NT2/D1 (cell line): Measurements from ENCODE around the gene SLC6A18.
"Not testable (repeated sequence)": the region's sequence is repeated elsewhere in the genome, so short reads cannot be mapped to it uniquely, and the experiment has no call there.

ENCODE experiments used
- DNase-seq: peaks from one replicate; pipeline ENCODE4 v3.0.0-alpha.2; 2011; ENCODE audit warnings: low read depth, low spot score
- H3K27me3 ChIP-seq: 2 replicates; pipeline ENCODE4 v1.6.0; 2011; ENCODE audit warnings: mild to moderate bottlenecking; ENCODE audit not compliant: insufficient read length, insufficient read depth
- H3K36me3 ChIP-seq: 2 replicates; pipeline ENCODE4 v1.6.1; 2011; ENCODE audit warnings: mild to moderate bottlenecking, low read length, mixed read lengths; ENCODE audit not compliant: insufficient read depth, insufficient read length
- H3K4me1 ChIP-seq: 2 replicates; pipeline ENCODE4 v1.5.1; 2011; ENCODE audit not compliant: insufficient read depth, insufficient read length
- H3K4me3 ChIP-seq: 2 replicates; pipeline ENCODE4 v1.5.1; 2011; ENCODE audit warnings: low read depth; ENCODE audit not compliant: insufficient read length
- H3K9ac ChIP-seq: 2 replicates; pipeline ENCODE4 v1.6.0; 2011; ENCODE audit warnings: low read depth; ENCODE audit not compliant: insufficient read length
- H3K9me3 ChIP-seq: 2 replicates; pipeline ENCODE4 v1.5.1; 2011; ENCODE audit warnings: mild to moderate bottlenecking, low read length; ENCODE audit not compliant: insufficient read depth
- SUZ12 ChIP-seq: IDR thresholded peaks from 2 replicates; pipeline ENCODE4 v1.6.1; 2011; ENCODE audit not compliant: insufficient read length, insufficient read depth; ENCODE audit errors: extremely low read depth
- YY1 ChIP-seq: IDR thresholded peaks from 2 replicates; pipeline ENCODE4 v1.6.1; 2011; ENCODE audit not compliant: insufficient read length, insufficient read depth
- ZNF274 ChIP-seq: IDR thresholded peaks from 2 replicates; pipeline ENCODE4 v1.6.1; 2011; ENCODE audit warnings: mild to moderate bottlenecking, low read depth, low read length

The SLC6A18 gene

DNA sequence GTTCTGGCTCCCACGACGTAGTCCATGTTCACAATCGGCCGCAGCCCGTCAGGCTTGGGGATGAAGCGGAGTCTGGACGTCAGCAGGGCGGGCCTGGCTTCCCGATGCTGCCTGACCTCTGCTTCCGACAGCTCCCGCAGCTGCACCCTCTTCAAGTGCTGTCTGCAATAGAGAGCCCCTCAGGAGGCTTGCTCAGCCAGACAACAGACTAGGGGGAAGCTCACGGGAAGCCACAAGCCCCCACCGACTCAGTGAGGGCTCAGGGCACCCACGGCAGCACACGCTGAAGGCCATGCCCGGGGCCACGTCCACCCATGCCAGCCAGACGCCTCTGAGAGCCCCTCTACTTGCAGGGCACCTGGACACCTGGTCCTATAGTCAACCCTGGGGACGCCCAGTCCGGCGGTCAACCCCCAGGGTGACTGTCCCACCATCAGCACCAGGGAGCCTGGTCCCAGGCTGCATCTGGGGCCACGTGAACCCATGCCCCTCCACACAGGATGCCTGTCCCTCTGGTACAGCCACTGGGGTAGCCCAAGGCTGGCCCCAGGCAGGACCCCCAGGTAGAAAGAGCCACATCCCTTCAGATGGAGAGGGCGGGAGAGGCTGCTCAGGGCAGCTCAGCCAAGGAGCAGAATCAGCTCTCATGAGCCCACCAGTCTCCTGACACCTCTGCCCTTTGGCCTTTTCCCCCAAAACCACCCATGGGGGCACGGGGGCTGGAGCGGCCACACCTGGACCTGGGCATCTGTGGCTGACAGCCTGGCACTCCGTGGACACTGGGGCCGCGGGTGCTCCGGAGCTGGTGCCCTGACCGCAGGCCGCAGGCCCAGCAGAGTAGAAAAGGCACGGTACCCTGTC is 55.2 kb downstream of the SLC6A18 start:
- TF ChIP-seq SUZ12: no peak
- no peak for TF ChIP-seq ZNF274
- TF ChIP-seq YY1: no peak
- H3K27me3 ChIP-seq: no peaks in the 10 kb centered on the region

DNA sequence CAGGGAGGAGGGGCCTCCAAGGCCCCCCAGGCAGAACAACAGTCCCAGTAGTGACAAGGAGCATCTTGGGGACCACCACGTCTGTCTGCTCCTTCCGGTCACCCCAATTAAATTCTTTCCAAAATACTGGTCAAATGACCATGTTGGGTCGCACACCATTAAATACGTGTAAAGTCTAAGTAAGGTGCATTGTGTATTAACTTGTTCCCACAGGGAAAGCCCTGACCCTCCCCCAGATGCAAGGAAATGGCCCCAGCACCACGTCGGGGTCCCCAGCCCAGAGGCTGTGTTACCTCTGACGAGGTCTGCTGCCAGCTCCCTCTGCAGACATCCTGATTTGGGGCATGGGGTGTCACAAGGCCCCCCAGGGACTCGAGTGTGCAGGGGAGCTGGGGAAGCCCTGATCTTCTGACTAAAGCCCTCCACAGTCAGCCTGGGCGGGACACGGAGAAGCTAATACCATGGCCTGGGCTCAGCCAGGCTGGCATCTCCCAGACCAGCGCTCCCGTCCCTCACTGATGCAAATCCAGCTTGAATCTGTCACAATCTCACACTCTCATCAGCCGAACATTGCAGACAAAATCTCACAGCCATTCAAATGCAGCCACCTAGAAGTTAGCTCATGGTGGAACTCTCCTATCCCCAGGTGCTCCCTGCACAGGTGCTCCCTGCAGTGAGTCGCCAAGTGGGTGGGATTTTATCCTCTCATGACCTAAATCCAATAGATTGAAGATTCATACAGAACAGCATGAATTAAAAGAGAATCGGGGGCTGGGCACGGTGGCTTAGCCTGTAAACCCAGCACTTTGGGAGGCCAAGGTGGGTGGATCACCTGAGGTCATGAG is 56.1 kb downstream of the SLC6A18 start:
- H3K4me3 ChIP-seq: no peak overlapping the region
- H3K4me1 ChIP-seq: no peaks in the 10 kb centered on the region
- H3K36me3 ChIP-seq: peaks cover 11% of the 10 kb centered on the region
- no peak for TF ChIP-seq YY1
- TF ChIP-seq ZNF274: no peak
- TF ChIP-seq SUZ12: no peak
- no peak for DNase-seq
- no peaks in the 10 kb centered on the region for H3K27me3 ChIP-seq
- no peaks in the 10 kb centered on the region for H3K9me3 ChIP-seq
- H3K9ac ChIP-seq: no peak overlapping the region

More for the DNA sequence above, 55.2 kb downstream of the SLC6A18 start:
- H3K9me3 ChIP-seq: no peaks in the 10 kb centered on the region
- no peak overlapping the region for H3K4me3 ChIP-seq
- H3K4me1 ChIP-seq: no peaks in the 10 kb centered on the region
- no peak overlapping the region for H3K9ac ChIP-seq
- H3K36me3 ChIP-seq: peaks cover 11% of the 10 kb centered on the region
- no peak for DNase-seq

DNA sequence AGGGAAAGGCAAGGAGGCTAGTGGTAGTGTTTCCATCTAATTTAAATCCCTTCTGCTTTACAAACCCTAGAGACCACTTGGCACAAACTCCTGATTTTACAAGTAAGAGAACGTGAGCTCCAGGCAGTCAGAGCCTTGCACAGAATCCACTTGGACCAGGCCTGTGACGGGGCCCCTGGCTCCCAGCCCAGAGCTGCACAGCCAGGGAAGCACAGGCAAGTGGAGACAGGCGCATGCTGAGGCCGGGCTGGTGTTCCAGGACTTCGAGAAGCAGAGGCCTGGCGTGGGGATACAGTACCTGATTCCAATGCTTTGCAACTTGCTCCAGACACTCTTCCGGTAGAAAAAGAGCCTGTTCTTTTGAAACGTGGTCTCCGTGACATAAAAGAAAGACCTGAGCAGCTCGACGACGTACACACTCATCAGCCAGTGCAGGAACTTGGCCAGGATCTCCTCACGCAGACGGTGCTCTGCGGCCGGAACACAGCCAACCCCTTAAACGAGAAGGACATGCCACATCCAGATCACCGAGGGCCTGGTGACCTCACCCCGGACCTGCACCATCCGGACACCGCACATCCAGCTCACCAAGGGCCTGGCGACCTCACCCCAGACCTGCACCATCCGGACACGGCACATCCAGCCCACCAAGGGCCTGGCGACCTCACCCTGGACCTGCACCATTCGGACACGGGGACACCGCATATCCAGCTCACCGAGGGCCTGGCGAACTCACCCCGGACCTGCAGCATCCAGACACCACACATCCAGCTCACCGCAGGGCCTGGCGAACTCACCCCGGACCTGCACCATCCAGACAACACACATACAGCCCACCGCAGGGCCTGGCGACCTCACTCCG is 57.2 kb downstream of the SLC6A18 start:
- H3K4me3 ChIP-seq: no peak overlapping the region
- TF ChIP-seq ZNF274: no peak
- TF ChIP-seq YY1: no peak
- no peak for TF ChIP-seq SUZ12
- no peak for DNase-seq
- H3K36me3 ChIP-seq: peaks cover 11% of the 10 kb centered on the region
- no peaks in the 10 kb centered on the region for H3K27me3 ChIP-seq
- no peaks in the 10 kb centered on the region for H3K4me1 ChIP-seq
- H3K9me3 ChIP-seq: no peaks in the 10 kb centered on the region
- no peak overlapping the region for H3K9ac ChIP-seq

DNA sequence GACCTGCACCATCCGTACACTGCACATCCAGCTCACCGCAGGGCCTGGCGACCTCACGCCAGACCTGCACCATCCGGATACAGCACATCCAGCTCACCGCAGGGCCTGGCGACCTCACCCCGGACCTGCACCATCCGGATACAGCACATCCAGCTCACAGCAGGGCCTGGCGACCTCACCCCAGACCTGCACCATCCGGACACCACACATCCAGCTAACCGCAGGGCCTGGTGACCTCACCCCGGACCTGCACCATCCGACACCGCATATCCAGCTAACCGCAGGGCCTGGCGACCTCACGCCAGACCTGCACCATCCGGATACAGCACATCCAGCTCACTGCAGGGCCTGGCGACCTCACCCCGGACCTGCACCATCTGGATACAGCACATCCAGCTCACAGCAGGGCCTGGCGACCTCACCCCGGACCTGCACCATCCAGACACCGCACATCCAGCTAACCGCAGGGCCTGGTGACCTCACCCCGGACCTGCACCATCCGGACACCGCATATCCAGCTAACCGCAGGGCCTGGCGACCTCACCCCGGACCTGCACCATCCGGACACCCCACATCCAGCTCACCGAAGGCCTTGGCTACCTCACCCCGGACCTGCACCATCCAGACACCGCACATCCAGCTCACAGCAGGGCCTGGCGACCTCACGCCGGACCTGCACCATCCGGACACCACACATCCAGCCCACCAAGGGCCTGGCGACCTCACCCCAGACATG is 58.0 kb downstream of the SLC6A18 start:
- not testable (repeated sequence) for H3K4me3 ChIP-seq, H3K36me3 ChIP-seq, H3K27me3 ChIP-seq, H3K4me1 ChIP-seq, H3K9ac ChIP-seq, DNase-seq, H3K9me3 ChIP-seq

DNA sequence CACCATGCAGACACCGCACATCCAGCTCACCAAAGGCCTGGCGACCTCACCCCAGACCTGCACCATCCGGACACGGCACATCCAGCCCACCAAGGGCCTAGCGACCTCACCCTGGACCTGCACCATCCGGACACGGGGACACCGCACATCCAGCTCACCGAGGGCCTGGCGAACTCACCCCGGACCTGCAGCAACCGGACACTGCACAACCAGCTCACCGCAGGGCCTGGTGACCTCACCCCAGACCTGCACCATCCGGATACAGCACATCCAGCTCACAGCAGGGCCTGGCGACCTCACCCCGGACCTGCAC is 58.5 kb downstream of the SLC6A18 start:
- H3K4me1 ChIP-seq, H3K27me3 ChIP-seq, H3K36me3 ChIP-seq, H3K9me3 ChIP-seq, DNase-seq, H3K4me3 ChIP-seq, H3K9ac ChIP-seq: not testable (repeated sequence)

DNA sequence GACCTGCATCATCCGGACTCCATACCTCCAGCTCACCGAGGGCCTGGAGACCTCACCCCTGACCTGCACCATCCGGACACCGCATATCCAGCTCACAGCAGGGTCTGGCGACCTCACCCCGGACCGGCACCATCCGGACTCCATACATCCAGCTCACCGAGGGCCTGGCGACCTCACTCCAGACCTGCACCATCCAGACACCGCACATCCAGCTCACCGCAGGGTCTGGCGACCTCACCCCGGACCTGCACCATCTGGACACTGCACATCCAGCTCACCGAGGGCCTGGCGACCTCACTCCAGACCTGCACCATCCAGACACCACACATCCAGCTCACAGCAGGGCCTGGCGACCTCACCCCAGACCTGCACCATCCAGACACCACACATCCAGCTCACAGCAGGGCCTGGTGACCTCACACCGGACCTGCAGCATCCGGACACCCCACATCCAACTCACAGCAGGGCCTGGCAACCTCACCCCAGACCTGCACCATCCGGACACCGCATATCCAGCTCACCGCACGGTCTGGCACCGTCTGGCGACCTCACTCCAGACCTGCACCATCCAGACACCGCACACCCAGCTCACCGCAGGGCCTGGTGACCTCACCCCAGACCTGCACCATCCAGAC is 59.3 kb downstream of the SLC6A18 start:
- H3K4me3 ChIP-seq, H3K36me3 ChIP-seq, DNase-seq, H3K27me3 ChIP-seq, H3K4me1 ChIP-seq, H3K9me3 ChIP-seq, H3K9ac ChIP-seq: not testable (repeated sequence)

DNA sequence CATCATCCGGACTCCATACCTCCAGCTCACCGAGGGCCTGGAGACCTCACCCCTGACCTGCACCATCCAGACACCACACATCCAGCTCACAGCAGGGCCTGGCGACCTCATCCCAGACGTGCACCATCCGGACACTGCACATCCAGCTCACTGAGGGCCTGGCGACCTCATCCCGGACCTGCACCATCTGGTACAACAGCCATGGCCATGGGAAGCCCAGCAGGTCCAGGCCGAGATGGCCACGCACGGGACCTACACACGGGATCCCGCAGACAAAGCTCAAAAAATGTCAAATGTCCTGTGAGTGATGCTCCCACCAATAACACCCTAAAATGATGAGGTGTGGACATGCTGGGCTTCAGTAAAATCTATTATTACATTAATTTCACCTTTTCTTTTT is 60.0 kb downstream of the SLC6A18 start:
- Histone ChIP-seq H3K9ac (no peak overlapping the region), H3K4me1 (no peaks in the 10 kb centered on the region), H3K36me3 (no peaks in the 10 kb centered on the region), H3K4me3 (no peak overlapping the region), H3K9me3 (no peaks in the 10 kb centered on the region), H3K27me3 (no peaks in the 10 kb centered on the region)
- TF ChIP-seq YY1 (no peak), SUZ12 (no peak), ZNF274 (no peak)
- no peak for DNase-seq
